Measurements from ENCODE around the gene FBXL7. TPM values are rescaled to one million over a fixed set of nuclear protein-coding genes. Genes with fewer than 3 reads are reported as not detected.

FBXL7 gene
- total RNA-seq, 1 donor from 2014 or later = 13.3 TPM

DNA sequence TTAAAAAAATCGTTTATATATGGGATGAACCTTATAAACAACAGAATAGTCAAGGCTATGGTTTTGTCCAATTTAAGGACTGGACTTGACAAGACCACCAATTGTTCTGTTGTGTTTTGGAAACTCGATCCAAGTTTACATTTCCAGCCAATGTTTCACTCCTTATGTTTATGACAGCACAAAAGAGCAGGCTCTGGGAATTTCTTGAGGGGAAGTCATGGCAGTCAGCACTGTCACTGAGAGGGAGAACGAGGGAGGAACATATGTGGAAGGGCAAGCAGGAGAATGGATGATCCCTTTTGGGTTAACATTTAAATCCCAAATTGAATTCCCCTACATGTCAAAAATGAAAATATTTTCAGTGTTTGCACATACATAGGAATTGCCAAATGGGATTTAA is 387.1 kb downstream of the FBXL7 start:
- TF ChIP-seq CTCF (IDR thresholded peaks at IDR 0.05) = no peak
- H3K4me1 ChIP-seq = no peaks in the 10 kb centered on the region
- H3K4me3 ChIP-seq = no peak overlapping the region
- H3K9me3 ChIP-seq = no peaks in the 10 kb centered on the region
- ATAC-seq (no peak), DNase-seq (no peak)
- no peaks in the 10 kb centered on the region for H3K27me3 ChIP-seq
- H3K27ac ChIP-seq = no peak overlapping the region
- intact Hi-C loops (cut with DNase I) = no loop called here
- no peaks in the 10 kb centered on the region for H3K36me3 ChIP-seq

DNA sequence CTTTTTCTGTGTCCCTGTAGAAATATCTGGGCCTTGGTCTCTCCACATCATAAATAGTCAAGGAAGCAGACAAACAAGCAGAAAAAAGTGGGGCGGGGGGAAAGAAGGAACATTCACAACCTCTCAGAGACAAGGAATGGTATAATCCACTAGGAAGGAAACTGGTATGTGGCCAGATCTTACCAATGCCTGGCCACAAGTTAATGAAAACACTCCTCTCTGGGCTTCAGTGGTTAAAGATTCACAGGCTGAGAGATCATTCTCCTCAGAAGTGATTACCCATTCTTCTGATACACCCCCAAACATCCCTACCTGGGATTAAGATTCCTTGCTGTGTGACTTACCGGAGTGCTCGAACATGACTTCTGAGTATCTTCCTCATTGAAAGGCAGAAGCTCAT is 389.0 kb downstream of the FBXL7 start:
- Histone ChIP-seq H3K27me3 (no peaks in the 10 kb centered on the region), H3K27ac (no peak overlapping the region), H3K4me1 (no peaks in the 10 kb centered on the region), H3K9me3 (no peaks in the 10 kb centered on the region), H3K36me3 (no peaks in the 10 kb centered on the region), H3K4me3 (no peak overlapping the region)
- intact Hi-C loops (cut with DNase I) = no loop called here
- no peak for TF ChIP-seq CTCF (IDR thresholded peaks at IDR 0.05)
- no peak for DNase-seq
- ATAC-seq = no peak

- no peak for ATAC-seq
These were observed 393.9 kb downstream of the FBXL7 start for GRCh38 chr5:15893866-15894265.

DNA sequence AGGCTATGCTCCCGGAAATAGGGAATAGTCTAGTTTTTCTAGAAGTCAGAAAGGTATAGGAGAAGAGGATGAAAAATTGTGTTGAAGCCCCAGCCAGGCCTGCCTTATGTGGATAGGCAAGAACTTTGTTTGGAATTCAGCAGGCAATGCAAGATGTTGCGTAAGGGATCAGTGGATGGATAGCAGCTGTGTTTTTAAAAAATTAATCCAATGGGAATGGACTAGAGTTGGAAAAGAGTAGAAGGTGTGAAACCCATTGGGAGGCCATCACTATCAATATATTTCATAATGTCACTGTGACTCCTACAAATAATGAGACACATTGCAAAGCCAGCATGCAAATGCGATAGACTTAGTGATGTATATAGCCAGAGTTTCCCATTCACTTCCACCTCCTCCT is 397.7 kb downstream of the FBXL7 start:
- Histone ChIP-seq H3K4me1 (peaks cover 4% of the 10 kb centered on the region), H3K4me3 (no peak overlapping the region), H3K9me3 (no peaks in the 10 kb centered on the region), H3K27ac (no peak overlapping the region), H3K36me3 (no peaks in the 10 kb centered on the region), H3K27me3 (no peaks in the 10 kb centered on the region)
- intact Hi-C loops (cut with DNase I) = no loop called here
- ATAC-seq (no peak), DNase-seq (no peak)
- TF ChIP-seq CTCF (IDR thresholded peaks at IDR 0.05) = no peak

More at GRCh38 chr5:15893866-15894265, 393.9 kb downstream of the FBXL7 start:
- H3K4me1 ChIP-seq = no peaks in the 10 kb centered on the region
- no peaks in the 10 kb centered on the region for H3K9me3 ChIP-seq
- H3K27me3 ChIP-seq = no peaks in the 10 kb centered on the region
- H3K36me3 ChIP-seq = no peaks in the 10 kb centered on the region
- no peak overlapping the region for H3K4me3 ChIP-seq
- no peak for TF ChIP-seq CTCF (IDR thresholded peaks at IDR 0.05)
- DNase-seq = no peak
- H3K27ac ChIP-seq = no peak overlapping the region
- intact Hi-C loops (cut with DNase I) = no loop called here

GRCh38 chr5:15898641-15899040 is 398.7 kb downstream of the FBXL7 start:
- TF ChIP-seq CTCF (IDR thresholded peaks at IDR 0.05) = no peak
- Histone ChIP-seq H3K27me3 (no peaks in the 10 kb centered on the region), H3K36me3 (no peaks in the 10 kb centered on the region), H3K9me3 (no peaks in the 10 kb centered on the region), H3K4me1 (peaks cover 6% of the 10 kb centered on the region), H3K27ac (no peak overlapping the region), H3K4me3 (no peak overlapping the region)
- ATAC-seq = no peak
- DNase-seq = no peak
- intact Hi-C loops (cut with DNase I) = no loop called here

DNA sequence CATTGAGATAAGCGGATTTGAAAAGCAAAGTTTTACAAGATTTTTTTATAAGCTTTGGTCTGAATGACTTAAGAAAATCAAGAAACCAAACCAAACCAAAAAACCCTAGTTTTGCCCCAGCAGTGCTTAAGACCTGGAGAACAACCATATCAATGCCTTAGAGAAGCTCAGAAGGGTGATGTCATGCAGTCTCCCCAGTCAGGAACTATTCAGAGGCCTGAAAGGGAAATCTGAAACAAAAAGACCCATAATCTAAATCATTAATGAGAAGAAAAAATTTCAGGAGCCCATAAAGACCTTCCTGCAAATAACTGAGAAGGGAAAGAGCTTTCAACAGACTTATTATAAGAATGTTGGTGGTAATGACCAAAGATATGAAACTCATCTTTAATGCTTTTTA is 399.5 kb downstream of the FBXL7 start:
- no peak for TF ChIP-seq CTCF (IDR thresholded peaks at IDR 0.05)
- peaks cover 9% of the 10 kb centered on the region for H3K4me1 ChIP-seq
- H3K27me3 ChIP-seq = no peaks in the 10 kb centered on the region
- H3K4me3 ChIP-seq = no peak overlapping the region
- no peak overlapping the region for H3K27ac ChIP-seq
- ATAC-seq = no peak
- DNase-seq = no peak
- no peaks in the 10 kb centered on the region for H3K9me3 ChIP-seq
- H3K36me3 ChIP-seq = no peaks in the 10 kb centered on the region
- intact Hi-C loops (cut with DNase I) = no loop called here
